Ovary (tissue), 3 donors: ENCODE measurements around the gene CASP10.

Source experiments
- CTCF ChIP-seq, 3 donors: fragments of 450-650 bp in 2 of 3; fragments of 200-600 bp in 1 of 3; IDR thresholded peaks; one replicate each; pipeline versions ENCODE4 v1.5.1 to v1.8.0; 2016 to 2022; ENCODE audit warnings: antibody characterized with exemption in 3 of 3, mild to moderate bottlenecking in 1 of 3
- EP300 ChIP-seq: sonication (generic); formaldehyde crosslinking; IDR thresholded peaks from one replicate; pipeline ENCODE4 v1.6.1; 2017; ENCODE audit warnings: antibody characterized with exemption
- POLR2A ChIP-seq: fragments of 450-650 bp; IDR thresholded peaks from one replicate; pipeline ENCODE4 v1.6.1; 2017; ENCODE audit warnings: antibody characterized with exemption, mild to moderate bottlenecking, moderate library complexity
- donor health status: DM: no; HTN: no; CAD: no.

- TF ChIP-seq CTCF (IDR thresholded peaks at IDR 0.05) (no peak), POLR2A (no peak), EP300 (no peak)
Observed at GRCh38 chr2:201174687-201175086, 8.3 kb upstream of the CASP10 start.
